BLaER1 (cell line): ENCODE measurements around the gene F7.

Experiments
- H3K27ac ChIP-seq: shearing (Covaris generic); formaldehyde crosslinking; 2 replicates; pipeline ENCODE4 v1.8.1; 2022
- H3K27me3 ChIP-seq: shearing (Covaris generic); formaldehyde crosslinking; 2 replicates; pipeline ENCODE4 v1.8.1; 2022
- H3K36me3 ChIP-seq: shearing (Covaris generic); formaldehyde crosslinking; 2 replicates; pipeline ENCODE4 v1.8.1; 2022
- H3K4me1 ChIP-seq: shearing (Covaris generic); formaldehyde crosslinking; 2 replicates; pipeline ENCODE4 v1.8.1; 2022
- H3K4me2 ChIP-seq: shearing (Covaris generic); formaldehyde crosslinking; 2 replicates; pipeline ENCODE4 v1.8.1; 2022
- H3K4me3 ChIP-seq: shearing (Covaris generic); formaldehyde crosslinking; 2 replicates; pipeline ENCODE4 v1.8.1; 2022
- H3K9ac ChIP-seq: shearing (Covaris generic); formaldehyde crosslinking; 2 replicates; pipeline ENCODE4 v1.8.1; 2022
- H3K9me3 ChIP-seq: shearing (Covaris generic); formaldehyde crosslinking; 2 replicates; pipeline ENCODE4 v1.8.1; 2022
- H4K20me1 ChIP-seq: shearing (Covaris generic); formaldehyde crosslinking; 2 replicates; pipeline ENCODE4 v1.8.1; 2022
- Cebpa-rat ChIP-seq: shearing (Covaris generic); IDR thresholded peaks from 2 replicates; pipeline ENCODE4 v1.8.1; 2022

Gene F7

GRCh38 chr13:113145911-113146598 lies 40.5 kb downstream of the F7 start:
- H3K4me2 ChIP-seq = no peak overlapping the region
- H3K9ac ChIP-seq = no peak overlapping the region

GRCh38 chr13:113146750-113147149 lies 41.2 kb downstream of the F7 start:
- Histone ChIP-seq H3K4me1 (no peaks in the 10 kb centered on the region; the same call in 1 of the 2 replicates), H3K36me3 (no peaks in the 10 kb centered on the region), H3K9me3 (no peaks in the 10 kb centered on the region), H4K20me1 (no peaks in the 10 kb centered on the region), H3K27me3 (peaks cover 2% of the 10 kb centered on the region; the same call in 1 of the 2 replicates), H3K4me2 (no peak overlapping the region), H3K9ac (no peak overlapping the region), H3K27ac (no peak overlapping the region), H3K4me3 (no peak overlapping the region)
- TF ChIP-seq Cebpa-rat = no peak

More at GRCh38 chr13:113145911-113146598, 40.5 kb downstream of the F7 start:
- no peak overlapping the region for H3K27ac ChIP-seq
- no peaks in the 10 kb centered on the region for H3K9me3 ChIP-seq
- TF ChIP-seq Cebpa-rat = no peak
- H3K4me3 ChIP-seq = no peak overlapping the region
- no peaks in the 10 kb centered on the region for H4K20me1 ChIP-seq
- no peaks in the 10 kb centered on the region for H3K27me3 ChIP-seq
- no peaks in the 10 kb centered on the region for H3K36me3 ChIP-seq
- H3K4me1 ChIP-seq = no peaks in the 10 kb centered on the region; the same call in 1 of the 2 replicates

- Histone ChIP-seq H3K4me1 (no peaks in the 10 kb centered on the region; the same call in 1 of the 2 replicates), H4K20me1 (no peaks in the 10 kb centered on the region), H3K9me3 (no peaks in the 10 kb centered on the region), H3K4me2 (no peak overlapping the region), H3K4me3 (no peak overlapping the region), H3K9ac (no peak overlapping the region), H3K36me3 (no peaks in the 10 kb centered on the region), H3K27me3 (peaks cover 7% of the 10 kb centered on the region), H3K27ac (no peak overlapping the region)
- no peak for TF ChIP-seq Cebpa-rat
Observed at GRCh38 chr13:113147206-113147605, 41.6 kb downstream of the F7 start.

- peaks cover 5% of the 10 kb centered on the region for H3K4me1 ChIP-seq
- no peak overlapping the region for H3K9ac ChIP-seq
- H3K4me2 ChIP-seq = no peak overlapping the region
- H4K20me1 ChIP-seq = no peaks in the 10 kb centered on the region
- no peaks in the 10 kb centered on the region for H3K36me3 ChIP-seq
- H3K27ac ChIP-seq = no peak overlapping the region
- no peak for TF ChIP-seq Cebpa-rat
- H3K27me3 ChIP-seq = peaks cover 19% of the 10 kb centered on the region
- no peak overlapping the region for H3K4me3 ChIP-seq
- H3K9me3 ChIP-seq = no peaks in the 10 kb centered on the region
Observed at GRCh38 chr13:113148407-113148806, 42.8 kb downstream of the F7 start.

GRCh38 chr13:113148940-113149503 lies 43.4 kb downstream of the F7 start:
- no peak overlapping the region for H3K4me2 ChIP-seq
- H3K36me3 ChIP-seq = no peaks in the 10 kb centered on the region
- TF ChIP-seq Cebpa-rat = no peak
- H3K4me1 ChIP-seq = peaks cover 7% of the 10 kb centered on the region
- H3K27me3 ChIP-seq = peaks cover 20% of the 10 kb centered on the region
- H3K27ac ChIP-seq = no peak overlapping the region
- H3K9ac ChIP-seq = no peak overlapping the region
- H3K9me3 ChIP-seq = no peaks in the 10 kb centered on the region
- no peaks in the 10 kb centered on the region for H4K20me1 ChIP-seq
- H3K4me3 ChIP-seq = no peak overlapping the region

GRCh38 chr13:113149711-113150549 lies 44.3 kb downstream of the F7 start:
- Histone ChIP-seq H4K20me1 (no peaks in the 10 kb centered on the region), H3K27me3 (peaks cover 20% of the 10 kb centered on the region), H3K9ac (no peak overlapping the region), H3K9me3 (no peaks in the 10 kb centered on the region), H3K27ac (no peak overlapping the region), H3K4me3 (no peak overlapping the region), H3K4me1 (peaks cover 14% of the 10 kb centered on the region), H3K36me3 (no peaks in the 10 kb centered on the region), H3K4me2 (no peak overlapping the region)
- TF ChIP-seq Cebpa-rat = no peak

- Histone ChIP-seq H3K4me2 (no peak overlapping the region), H4K20me1 (no peaks in the 10 kb centered on the region), H3K9ac (no peak overlapping the region), H3K9me3 (no peaks in the 10 kb centered on the region), H3K4me3 (no peak overlapping the region), H3K36me3 (no peaks in the 10 kb centered on the region), H3K27ac (no peak overlapping the region), H3K4me1 (peaks cover 18% of the 10 kb centered on the region), H3K27me3 (peaks cover 20% of the 10 kb centered on the region)
- TF ChIP-seq Cebpa-rat = no peak
Observed at GRCh38 chr13:113150550-113151365, 45.2 kb downstream of the F7 start.

GRCh38 chr13:113151745-113152690 lies 46.4 kb downstream of the F7 start:
- no peak overlapping the region for H3K4me2 ChIP-seq
- no peak overlapping the region for H3K9ac ChIP-seq
- peaks cover 20% of the 10 kb centered on the region for H3K27me3 ChIP-seq
- no peaks in the 10 kb centered on the region for H3K36me3 ChIP-seq
- H3K9me3 ChIP-seq = no peaks in the 10 kb centered on the region
- H3K4me3 ChIP-seq = no peak overlapping the region
- H4K20me1 ChIP-seq = no peaks in the 10 kb centered on the region
- H3K4me1 ChIP-seq = peaks cover 18% of the 10 kb centered on the region
- no peak overlapping the region for H3K27ac ChIP-seq
- TF ChIP-seq Cebpa-rat = no peak

- H3K27ac ChIP-seq = no peak overlapping the region
- peaks cover 20% of the 10 kb centered on the region for H3K27me3 ChIP-seq
- H3K9ac ChIP-seq = no peak overlapping the region
- no peaks in the 10 kb centered on the region for H3K36me3 ChIP-seq
- H3K4me1 ChIP-seq = peaks cover 18% of the 10 kb centered on the region
- TF ChIP-seq Cebpa-rat = no peak
- H3K4me2 ChIP-seq = peak overlapping the region; percentile 93; the same call in 1 of the 2 replicates
- H3K4me3 ChIP-seq = no peak overlapping the region
- H4K20me1 ChIP-seq = no peaks in the 10 kb centered on the region
- H3K9me3 ChIP-seq = no peaks in the 10 kb centered on the region
Observed at GRCh38 chr13:113152691-113152983, 47.0 kb downstream of the F7 start.
